Upper lobe of left lung (tissue), 4 donors: ENCODE results near the gene CFAP100.

Experiments used
- POLR2A ChIP-seq, 4 donors: fragments of 450-650 bp; IDR thresholded peaks; one replicate each; pipeline ENCODE4 v1.5.1; 2016 to 2017; ENCODE audit warnings: antibody characterized with exemption in 4 of 4, mild to moderate bottlenecking in 2 of 4
- TF ChIP-seq, protein P1 (sequence below), 6 experiments: fragments of 450-650 bp in 4 of 6; fragments of 200-600 bp in 2 of 6; sonication (generic) in 2 of 6; IDR thresholded peaks; one replicate each; pipeline ENCODE4 v1.5.1; 2016 to 2019; ENCODE audit warnings: antibody characterized with exemption in 6 of 6

GRCh38 chr3:126346466-126346865 lies 48.2 kb upstream of the CFAP100 start:
- TF ChIP-seq, protein P1, sequence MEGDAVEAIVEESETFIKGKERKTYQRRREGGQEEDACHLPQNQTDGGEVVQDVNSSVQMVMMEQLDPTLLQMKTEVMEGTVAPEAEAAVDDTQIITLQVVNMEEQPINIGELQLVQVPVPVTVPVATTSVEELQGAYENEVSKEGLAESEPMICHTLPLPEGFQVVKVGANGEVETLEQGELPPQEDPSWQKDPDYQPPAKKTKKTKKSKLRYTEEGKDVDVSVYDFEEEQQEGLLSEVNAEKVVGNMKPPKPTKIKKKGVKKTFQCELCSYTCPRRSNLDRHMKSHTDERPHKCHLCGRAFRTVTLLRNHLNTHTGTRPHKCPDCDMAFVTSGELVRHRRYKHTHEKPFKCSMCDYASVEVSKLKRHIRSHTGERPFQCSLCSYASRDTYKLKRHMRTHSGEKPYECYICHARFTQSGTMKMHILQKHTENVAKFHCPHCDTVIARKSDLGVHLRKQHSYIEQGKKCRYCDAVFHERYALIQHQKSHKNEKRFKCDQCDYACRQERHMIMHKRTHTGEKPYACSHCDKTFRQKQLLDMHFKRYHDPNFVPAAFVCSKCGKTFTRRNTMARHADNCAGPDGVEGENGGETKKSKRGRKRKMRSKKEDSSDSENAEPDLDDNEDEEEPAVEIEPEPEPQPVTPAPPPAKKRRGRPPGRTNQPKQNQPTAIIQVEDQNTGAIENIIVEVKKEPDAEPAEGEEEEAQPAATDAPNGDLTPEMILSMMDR (IDR thresholded peaks at IDR 0.05) = no peak
- no peak for TF ChIP-seq POLR2A (IDR thresholded peaks at IDR 0.05)
